ENCODE data around the gene REN. TPM values are rescaled to one million over a fixed set of nuclear protein-coding genes. Genes with fewer than 3 reads are reported as not detected.

Gene REN
- total and polyA plus RNA-seq, 2 experiments from 2014 or later = not detected

DNA sequence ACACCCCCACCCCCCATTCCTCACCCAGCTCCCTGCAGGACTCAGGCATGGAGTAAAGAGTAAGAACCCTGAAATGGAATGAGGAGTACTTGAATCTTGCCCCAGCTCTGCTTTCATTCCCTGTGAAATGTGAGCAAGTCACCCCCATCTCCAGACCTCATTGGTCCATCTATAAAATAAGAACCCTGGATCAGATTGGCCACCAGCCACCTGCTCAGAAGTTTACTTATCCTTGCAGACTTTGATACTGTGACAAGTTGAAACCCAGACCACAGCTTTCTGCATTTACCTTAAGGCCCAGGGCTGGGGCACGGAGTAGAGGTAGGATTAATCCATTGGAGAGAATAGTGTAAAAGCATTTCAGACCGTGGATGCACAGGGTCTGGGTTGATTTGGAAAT is 27.9 kb upstream of the REN start:
- Histone ChIP-seq H3K4me1 (ENCODE audit: insufficient read depth) (peaks cover 21% of the 10 kb centered on the region), H3K9me2 (ENCODE audit: insufficient read depth) (no peaks in the 10 kb centered on the region), H3F3A (ENCODE audit: insufficient read depth) (0 out of 2 replicates have a peak, but pooled peaks cover 3% of the 10 kb centered on the region), H3K36me3 (ENCODE audit: low read depth) (no peaks in the 10 kb centered on the region), H3K4me3 (no peak overlapping the region), H3K79me2 (ENCODE audit: insufficient read depth) (no peaks in the 10 kb centered on the region), H4K20me1 (ENCODE audit: insufficient read depth) (no peaks in the 10 kb centered on the region), H3K9me3 (ENCODE audit: low read depth) (no peaks in the 10 kb centered on the region), H2AFZ (no peak overlapping the region), H3K4me2 (ENCODE audit: unreplicated experiment) (no peak overlapping the region), H3K9ac (no peak overlapping the region), H3K27ac (no peak overlapping the region), H3K27me3 (replicated peaks; ENCODE audit: insufficient read depth) (peaks cover 5% of the 10 kb centered on the region; the same call in 1 of the 2 replicates)
- DNase-seq = no peak
- WGBS, 2 experiments (ENCODE audit: low coverage in 1 of 2, low lambda C conversion rate in 2 of 2, missing lambda C conversion rate in 2 of 2) = 84 to 86% methylated on average over 2 of the region's 2 CpGs
- in situ Hi-C loops (cut with MboI) = no loop called here
- no peak for TF ChIP-seq EZH2phosphoT487 (IDR thresholded peaks at IDR 0.05; ENCODE audit: insufficient read depth, low read depth)
- no peak for TF ChIP-seq EZH2 (IDR thresholded peaks at IDR 0.05; ENCODE audit: insufficient read depth, poor library complexity, severe bottlenecking)

DNA sequence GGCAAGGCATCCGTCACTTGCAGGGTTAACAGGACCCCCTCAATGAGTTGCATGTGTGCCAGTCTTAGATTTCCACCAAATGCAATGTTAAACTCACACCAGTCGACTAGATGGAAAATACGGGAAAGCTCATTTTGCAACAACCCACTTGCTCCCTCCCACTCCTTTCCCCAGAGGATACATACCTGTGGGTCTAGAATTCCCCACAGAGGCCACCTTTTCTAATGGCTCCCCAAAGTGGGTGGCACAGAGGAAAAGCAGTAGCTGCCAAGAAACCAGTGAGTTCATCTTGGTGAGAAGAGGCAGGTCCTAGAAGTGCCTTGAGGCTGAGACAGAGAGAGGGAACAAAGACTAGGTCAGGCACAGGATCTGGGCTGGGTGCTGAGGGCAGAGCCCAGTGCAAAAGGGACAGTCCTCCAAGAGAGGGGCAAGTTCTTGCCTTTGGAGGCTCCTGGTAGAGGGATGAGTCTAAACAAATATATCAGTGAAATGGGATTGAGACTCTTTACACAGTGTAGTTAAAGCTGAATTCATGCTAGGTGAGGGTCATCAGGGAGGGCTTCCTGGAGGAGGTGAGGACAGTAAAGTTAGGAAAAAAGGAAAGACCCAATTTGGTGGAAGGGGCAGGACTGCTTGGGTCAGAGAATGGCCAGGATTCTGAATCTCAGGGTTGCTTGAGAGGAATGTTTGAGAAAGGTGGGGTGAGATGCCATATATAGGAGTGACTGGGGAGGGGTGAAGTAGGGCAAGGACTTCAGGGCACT is 26.6 kb upstream of the REN start:
- no peak overlapping the region for H3K4me3 ChIP-seq
- no peak overlapping the region for H2AFZ ChIP-seq
- peaks cover 5% of the 10 kb centered on the region; the same call in 1 of the 2 replicates for H3K27me3 ChIP-seq (replicated peaks; ENCODE audit: insufficient read depth)
- H4K20me1 ChIP-seq (ENCODE audit: insufficient read depth) = no peaks in the 10 kb centered on the region
- peaks cover 8% of the 10 kb centered on the region; the same call in 1 of the 2 replicates for H3K4me1 ChIP-seq (ENCODE audit: insufficient read depth)
- no peak overlapping the region for H3K9ac ChIP-seq
- 0 out of 2 replicates have a peak, but pooled peaks cover 3% of the 10 kb centered on the region for H3F3A ChIP-seq (ENCODE audit: insufficient read depth)
- H3K27ac ChIP-seq = no peak overlapping the region
- no peaks in the 10 kb centered on the region for H3K9me3 ChIP-seq (ENCODE audit: low read depth)
- TF ChIP-seq EZH2phosphoT487 (IDR thresholded peaks at IDR 0.05; ENCODE audit: insufficient read depth, low read depth) (no peak), EZH2 (IDR thresholded peaks at IDR 0.05; ENCODE audit: insufficient read depth, poor library complexity, severe bottlenecking) (no peak)
- H3K79me2 ChIP-seq (ENCODE audit: insufficient read depth) = no peaks in the 10 kb centered on the region
- no peaks in the 10 kb centered on the region for H3K9me2 ChIP-seq (ENCODE audit: insufficient read depth)
- 88 to 98% methylated on average over 3 of the region's 3 CpGs for WGBS, 2 experiments (ENCODE audit: low coverage in 1 of 2, low lambda C conversion rate in 2 of 2, missing lambda C conversion rate in 2 of 2)
- peak; percentile 22 for DNase-seq
- H3K4me2 ChIP-seq (ENCODE audit: unreplicated experiment) = no peak overlapping the region
- in situ Hi-C loops (cut with MboI) = no loop called here
- no peaks in the 10 kb centered on the region for H3K36me3 ChIP-seq (ENCODE audit: low read depth)

DNA sequence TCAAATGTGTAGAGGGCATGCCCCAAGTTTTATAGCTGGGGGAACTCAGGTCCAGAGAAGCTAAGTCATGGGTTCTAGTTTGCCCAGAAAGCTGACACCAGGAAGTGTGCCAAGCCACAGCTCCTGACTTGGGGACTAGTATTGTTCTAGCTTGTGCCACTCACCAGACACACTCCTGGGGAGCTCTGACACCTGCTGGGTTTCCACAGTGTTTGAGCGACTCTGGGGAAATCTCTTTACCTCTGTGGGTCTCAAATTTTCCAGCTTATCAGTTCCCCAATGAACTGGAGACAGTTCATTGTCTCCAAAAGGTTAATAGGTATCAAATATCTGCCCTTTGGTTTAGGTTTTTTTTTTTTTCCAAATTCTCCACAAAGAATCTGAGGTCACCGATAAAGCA is 25.9 kb upstream of the REN start:
- Histone ChIP-seq H3K27ac (no peak overlapping the region), H3K9me2 (ENCODE audit: insufficient read depth) (no peaks in the 10 kb centered on the region), H3K4me1 (ENCODE audit: insufficient read depth) (peaks cover 8% of the 10 kb centered on the region; the same call in 1 of the 2 replicates), H3K9ac (no peak overlapping the region), H3K4me2 (ENCODE audit: unreplicated experiment) (no peak overlapping the region), H2AFZ (no peak overlapping the region), H3F3A (ENCODE audit: insufficient read depth) (0 out of 2 replicates have a peak, but pooled peaks cover 3% of the 10 kb centered on the region), H3K4me3 (no peak overlapping the region), H3K9me3 (ENCODE audit: low read depth) (no peaks in the 10 kb centered on the region), H4K20me1 (ENCODE audit: insufficient read depth) (no peaks in the 10 kb centered on the region), H3K36me3 (ENCODE audit: low read depth) (no peaks in the 10 kb centered on the region), H3K27me3 (replicated peaks; ENCODE audit: insufficient read depth) (peaks cover 11% of the 10 kb centered on the region; the same call in 1 of the 2 replicates), H3K79me2 (ENCODE audit: insufficient read depth) (no peaks in the 10 kb centered on the region)
- no peak for TF ChIP-seq EZH2phosphoT487 (IDR thresholded peaks at IDR 0.05; ENCODE audit: insufficient read depth, low read depth)
- TF ChIP-seq EZH2 (IDR thresholded peaks at IDR 0.05; ENCODE audit: insufficient read depth, poor library complexity, severe bottlenecking) = no peak
- 95 to 98% methylated on average over 2 of the region's 2 CpGs for WGBS, 2 experiments (ENCODE audit: low coverage in 1 of 2, low lambda C conversion rate in 2 of 2, missing lambda C conversion rate in 2 of 2)
- in situ Hi-C loops (cut with MboI) = no loop called here
- DNase-seq = no peak

DNA sequence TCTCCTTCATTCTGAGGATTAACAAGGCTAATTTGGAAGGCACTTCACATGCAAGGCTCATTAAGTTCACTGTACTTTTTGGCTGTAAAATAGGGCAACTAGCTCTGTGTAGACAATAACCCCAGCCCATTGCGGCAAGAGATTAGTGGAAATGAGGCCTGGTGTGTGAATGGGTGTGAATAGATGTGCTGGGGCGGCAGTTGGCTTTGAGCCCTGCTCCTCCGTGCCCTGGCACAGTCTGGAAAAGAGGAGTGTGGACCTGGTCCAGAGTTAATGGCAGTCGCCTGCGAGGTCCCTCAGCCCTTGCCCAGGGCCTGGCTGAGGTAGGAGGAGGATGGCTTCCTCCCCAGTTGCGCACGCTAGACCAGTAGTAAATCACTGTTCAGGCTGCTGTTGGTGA is 25.3 kb upstream of the REN start:
- Histone ChIP-seq H3K79me2 (ENCODE audit: insufficient read depth) (no peaks in the 10 kb centered on the region), H3K4me2 (ENCODE audit: unreplicated experiment) (no peak overlapping the region), H3K36me3 (ENCODE audit: low read depth) (no peaks in the 10 kb centered on the region), H3K27me3 (replicated peaks; ENCODE audit: insufficient read depth) (peaks cover 17% of the 10 kb centered on the region; the same call in 1 of the 2 replicates), H3F3A (ENCODE audit: insufficient read depth) (0 out of 2 replicates have a peak, but pooled peaks cover 3% of the 10 kb centered on the region), H2AFZ (no peak overlapping the region), H4K20me1 (ENCODE audit: insufficient read depth) (no peaks in the 10 kb centered on the region), H3K4me1 (ENCODE audit: insufficient read depth) (peaks cover 8% of the 10 kb centered on the region; the same call in 1 of the 2 replicates), H3K4me3 (no peak overlapping the region), H3K9me3 (ENCODE audit: low read depth) (no peaks in the 10 kb centered on the region), H3K9me2 (ENCODE audit: insufficient read depth) (no peaks in the 10 kb centered on the region), H3K27ac (no peak overlapping the region), H3K9ac (no peak overlapping the region)
- TF ChIP-seq EZH2 (IDR thresholded peaks at IDR 0.05; ENCODE audit: insufficient read depth, poor library complexity, severe bottlenecking) = no peak
- in situ Hi-C loops (cut with MboI) = no loop called here
- 70 to 79% methylated on average over 7 of the region's 7 CpGs for WGBS, 2 experiments (ENCODE audit: low coverage in 1 of 2, low lambda C conversion rate in 2 of 2, missing lambda C conversion rate in 2 of 2)
- DNase-seq = no peak

Data from GM23248 (cell line).